Loucy (cell line): ENCODE data around the gene DGKQ.

ENCODE experiments used
- EZH2phosphoT487 ChIP-seq: fragments of 200-600 bp; IDR thresholded peaks from 2 replicates; pipeline ENCODE4 v1.6.1; 2018; ENCODE audit warnings: antibody characterized with exemption, mild to moderate bottlenecking, moderate library complexity, borderline replicate concordance
- TF ChIP-seq, protein P1 (sequence below): fragments of 200-600 bp; sonication (generic); conservative IDR thresholded peaks from 2 replicates; pipeline ENCODE4 v1.5.1; 2014; ENCODE audit warnings: mild to moderate bottlenecking, antibody characterized with exemption, low read length

DNA sequence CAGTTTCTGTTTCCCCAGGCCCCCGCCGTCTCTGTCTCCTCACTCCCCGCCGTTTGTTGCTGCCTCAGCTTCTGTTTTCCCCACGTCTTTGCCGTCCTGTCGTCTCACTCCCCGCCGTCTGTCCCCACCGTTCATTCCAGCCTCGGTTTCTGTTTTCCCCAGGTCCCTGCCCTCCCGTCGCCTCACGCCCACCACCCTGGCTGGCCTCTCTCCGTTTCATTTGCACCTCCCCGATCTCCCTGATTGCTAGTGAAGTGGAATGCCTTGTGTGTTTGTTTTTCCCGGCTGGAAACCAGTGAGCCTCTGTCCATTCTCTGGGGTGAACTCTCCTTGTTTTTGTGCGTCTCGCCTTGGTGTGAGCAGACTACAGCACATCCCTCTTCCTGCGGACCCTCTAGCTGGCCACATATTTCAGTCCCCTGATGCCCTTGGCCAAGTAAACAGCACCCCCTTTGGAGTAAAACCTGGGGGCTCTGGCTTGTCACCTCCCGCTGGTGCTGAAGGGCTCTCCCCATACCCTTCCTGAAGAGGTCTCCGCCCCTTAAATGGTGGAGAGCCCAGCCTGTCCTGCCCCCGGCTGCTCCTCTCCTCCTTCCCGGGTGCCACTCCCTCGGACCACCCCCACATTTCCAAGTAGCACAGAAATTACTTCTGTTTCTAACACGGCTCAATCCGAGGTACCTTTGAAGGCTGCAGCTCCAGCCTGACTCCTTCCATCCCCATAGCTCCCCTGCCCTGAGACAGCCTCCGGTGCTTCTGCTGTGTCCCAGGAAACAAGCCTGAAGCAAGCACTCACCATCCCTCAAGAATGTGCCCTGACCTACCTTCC lies 27.9 kb downstream of the DGKQ start:
- TF ChIP-seq, protein P1, sequence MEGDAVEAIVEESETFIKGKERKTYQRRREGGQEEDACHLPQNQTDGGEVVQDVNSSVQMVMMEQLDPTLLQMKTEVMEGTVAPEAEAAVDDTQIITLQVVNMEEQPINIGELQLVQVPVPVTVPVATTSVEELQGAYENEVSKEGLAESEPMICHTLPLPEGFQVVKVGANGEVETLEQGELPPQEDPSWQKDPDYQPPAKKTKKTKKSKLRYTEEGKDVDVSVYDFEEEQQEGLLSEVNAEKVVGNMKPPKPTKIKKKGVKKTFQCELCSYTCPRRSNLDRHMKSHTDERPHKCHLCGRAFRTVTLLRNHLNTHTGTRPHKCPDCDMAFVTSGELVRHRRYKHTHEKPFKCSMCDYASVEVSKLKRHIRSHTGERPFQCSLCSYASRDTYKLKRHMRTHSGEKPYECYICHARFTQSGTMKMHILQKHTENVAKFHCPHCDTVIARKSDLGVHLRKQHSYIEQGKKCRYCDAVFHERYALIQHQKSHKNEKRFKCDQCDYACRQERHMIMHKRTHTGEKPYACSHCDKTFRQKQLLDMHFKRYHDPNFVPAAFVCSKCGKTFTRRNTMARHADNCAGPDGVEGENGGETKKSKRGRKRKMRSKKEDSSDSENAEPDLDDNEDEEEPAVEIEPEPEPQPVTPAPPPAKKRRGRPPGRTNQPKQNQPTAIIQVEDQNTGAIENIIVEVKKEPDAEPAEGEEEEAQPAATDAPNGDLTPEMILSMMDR, result no peak
- no peak for TF ChIP-seq EZH2phosphoT487
